Activated CD8-positive, alpha-beta memory T cell treated with anti-CD3 and anti-CD28 coated beads, Interleukin-2, amount 50 U/mL, for 1 hour (primary cell): ENCODE results near the gene CD200.

Experiments used
- DNase-seq: peaks from one replicate; pipeline ENCODE4 v3.0.0-alpha.2; 2020; ENCODE audit errors: extremely low read depth

CD200 gene

DNA sequence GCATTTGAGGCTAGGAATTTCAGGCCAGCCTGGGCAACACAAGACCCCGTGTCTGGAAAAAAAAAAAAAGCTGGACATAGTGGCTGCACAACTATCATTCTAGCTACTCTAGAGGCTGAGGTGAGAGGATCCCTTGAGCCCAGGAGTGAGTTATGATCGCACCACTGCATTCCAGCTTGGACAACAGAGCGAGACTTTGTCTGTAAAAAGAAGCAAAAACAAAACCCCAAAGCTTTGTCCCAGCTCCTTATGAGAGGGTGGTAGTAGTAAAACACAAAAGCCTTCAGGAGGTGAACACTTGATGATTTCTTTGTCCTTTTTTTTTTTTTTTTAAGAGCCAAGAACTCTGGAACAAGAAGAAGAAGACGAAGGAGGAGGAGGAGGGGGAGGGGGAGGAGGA lies 1.1 kb upstream of the CD200 start:
- no peak for DNase-seq

DNA sequence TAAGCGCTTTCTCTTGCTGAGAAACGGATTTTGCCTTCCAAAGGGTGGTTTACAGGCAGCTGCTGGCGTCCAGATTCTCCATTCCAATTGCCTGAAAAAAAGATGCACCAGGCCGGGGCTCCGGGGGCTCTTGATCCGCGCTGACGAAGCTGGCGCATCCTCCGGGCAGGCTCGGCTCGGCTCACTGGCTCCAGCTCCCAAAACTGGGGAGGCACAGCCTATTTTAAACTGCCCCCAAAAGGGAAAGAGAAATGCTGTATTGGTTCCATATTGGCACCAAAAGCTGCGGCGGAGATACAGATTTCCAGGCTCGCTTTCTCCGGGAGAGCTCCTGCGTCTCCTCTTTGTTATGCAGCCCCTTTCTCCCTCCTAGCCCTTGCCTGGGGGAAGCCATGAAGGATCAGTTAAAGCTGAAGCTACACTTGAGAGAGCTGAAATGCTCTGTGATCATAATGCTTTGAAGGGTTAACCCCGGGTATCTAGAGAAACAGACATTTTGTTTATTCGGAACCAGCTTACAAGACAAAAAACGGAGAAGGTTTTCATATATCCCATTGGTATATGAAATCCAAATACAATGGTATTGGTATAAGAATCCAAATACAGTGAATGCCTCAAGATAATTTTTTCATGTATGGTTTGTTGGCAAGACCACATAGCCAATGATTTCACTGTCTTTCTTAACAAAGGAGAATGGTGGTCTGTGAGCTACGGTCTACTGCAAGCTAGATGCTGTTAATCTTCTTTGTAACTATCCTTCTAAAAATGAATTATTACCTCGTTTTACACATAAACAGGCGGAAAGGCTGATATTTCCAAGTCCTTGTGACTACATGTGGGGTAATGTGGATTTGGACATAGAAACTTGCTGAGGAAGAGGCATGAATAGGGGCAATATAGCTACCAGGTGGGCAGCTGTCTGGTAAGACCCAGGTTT lies 693 bp downstream of the CD200 start:
- DNase-seq = no peak

- DNase-seq = no peak
Measured at GRCh38 chr3:112334691-112335433, 1.9 kb downstream of the CD200 start.

GRCh38 chr3:112335434-112335781 lies 2.5 kb downstream of the CD200 start:
- no peak for DNase-seq

DNA sequence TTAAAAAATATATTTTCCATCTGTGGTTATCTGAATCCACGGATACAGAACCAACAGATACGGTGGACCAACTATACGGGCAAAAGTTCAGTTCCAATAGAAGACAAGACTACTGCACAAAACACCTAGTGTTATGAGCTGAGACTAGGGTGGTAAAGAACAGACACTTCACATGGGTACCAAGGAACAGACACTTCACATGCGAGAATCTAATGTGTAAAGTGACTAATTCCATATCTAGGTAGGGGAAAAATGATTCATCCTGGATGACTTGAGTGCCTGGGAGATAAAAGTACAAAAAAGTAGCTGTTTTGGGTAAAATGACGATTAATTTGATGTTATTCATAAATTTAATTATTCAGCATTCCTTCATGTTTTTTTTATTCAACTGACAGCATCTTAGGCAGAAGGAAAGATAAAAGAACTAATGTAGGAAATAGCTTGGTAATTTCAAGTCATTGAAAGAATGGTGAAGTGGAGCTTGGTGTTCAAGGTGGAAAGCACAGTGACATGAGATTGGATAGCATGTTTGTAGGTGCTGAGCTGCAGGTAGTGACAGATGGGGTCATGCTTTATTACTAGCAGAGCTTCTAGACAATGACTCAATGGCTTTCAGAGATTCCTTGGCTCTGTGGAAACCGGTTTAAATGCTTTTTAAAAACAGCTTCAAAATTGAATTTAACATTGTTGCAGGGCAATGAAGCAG lies 5.2 kb downstream of the CD200 start:
- DNase-seq = no peak

DNA sequence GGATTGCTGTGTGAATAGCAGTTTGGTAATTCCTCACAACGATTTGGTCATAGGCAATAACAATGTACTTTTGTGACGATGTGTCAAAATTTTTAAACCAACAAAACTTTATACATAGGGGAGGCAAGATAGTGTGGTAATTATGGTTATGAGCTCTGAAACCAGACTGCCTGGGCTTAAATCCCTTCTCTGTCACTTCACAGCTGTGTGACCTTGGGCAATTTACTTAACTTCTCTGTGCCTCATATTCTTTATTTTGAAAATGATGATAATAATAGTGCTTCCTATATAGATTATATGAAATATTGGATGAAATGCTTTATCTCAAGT lies 5.7 kb downstream of the CD200 start:
- no peak for DNase-seq

- DNase-seq = no peak
Measured at GRCh38 chr3:112339134-112339533, 6.2 kb downstream of the CD200 start.

GRCh38 chr3:112339609-112340008 lies 6.7 kb downstream of the CD200 start:
- DNase-seq = no peak

DNA sequence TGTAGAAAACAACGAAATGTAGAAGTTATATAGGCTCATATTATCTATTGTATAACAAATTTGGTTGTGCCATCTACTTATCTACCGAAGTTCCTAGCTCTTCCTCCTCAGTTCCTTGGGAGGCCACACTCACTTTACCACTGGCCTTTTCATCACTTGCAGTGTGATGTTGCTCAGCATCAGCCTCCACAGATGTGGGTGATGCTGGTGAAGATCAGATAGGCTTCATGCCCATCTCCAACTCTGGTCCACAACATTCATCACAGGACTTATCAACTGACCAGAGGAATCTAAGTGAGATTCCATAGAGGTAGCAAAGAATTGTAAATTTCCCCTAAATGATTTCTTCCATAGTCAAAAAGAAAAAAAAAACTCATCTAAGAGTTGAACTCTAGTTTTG lies 8.4 kb downstream of the CD200 start:
- no peak for DNase-seq

DNA sequence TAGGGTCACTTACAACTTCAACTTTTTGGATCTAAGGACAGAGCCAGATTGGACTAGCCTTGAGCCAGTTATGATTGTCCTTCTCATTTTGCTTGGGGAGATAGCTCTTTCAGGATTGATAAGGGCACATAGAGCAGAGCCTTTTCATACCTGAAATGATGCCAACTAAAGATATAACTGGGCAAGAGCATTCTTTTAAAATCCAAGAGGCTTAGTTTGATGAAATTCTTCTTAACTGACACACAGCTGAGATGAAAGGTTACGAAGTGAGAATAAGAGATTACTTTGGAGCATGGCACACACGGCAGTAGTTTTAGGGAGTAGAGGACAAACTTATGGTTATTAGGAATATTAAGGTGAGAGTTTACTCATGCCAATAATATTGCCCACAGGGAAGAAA lies 12.7 kb downstream of the CD200 start:
- no peak for DNase-seq

DNA sequence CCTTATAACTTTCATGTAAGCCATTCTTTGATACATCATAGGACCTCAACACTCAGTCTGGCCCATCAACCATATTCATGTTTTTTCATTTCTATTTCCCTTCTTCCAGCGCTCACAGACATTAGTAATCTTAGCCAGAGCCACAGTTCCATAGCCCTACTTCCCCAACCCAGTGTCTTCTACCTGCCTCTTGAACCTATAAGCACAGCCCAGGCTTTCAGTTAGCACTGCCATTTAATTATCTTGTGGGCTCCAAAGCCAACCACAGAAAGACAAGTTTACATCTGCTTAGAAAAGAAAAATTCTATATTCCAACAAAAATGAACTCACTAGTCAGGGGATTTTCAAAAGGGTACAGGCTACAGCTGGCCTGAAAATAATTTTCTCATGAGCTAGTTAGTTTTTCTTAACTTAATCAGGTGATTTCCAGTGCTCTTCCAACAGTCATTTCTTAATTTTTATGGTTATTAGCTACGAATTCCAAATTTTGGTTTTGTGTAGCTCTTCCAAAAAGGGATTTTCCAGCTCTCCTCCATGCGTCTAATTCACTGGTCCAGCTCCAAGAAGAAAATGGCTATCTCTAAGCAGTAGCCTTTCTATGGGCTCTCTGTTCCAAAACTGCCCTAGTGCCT lies 13.7 kb downstream of the CD200 start:
- no peak for DNase-seq

- no peak for DNase-seq
Measured at GRCh38 chr3:112348943-112349342, 16.0 kb downstream of the CD200 start.

- no peak for DNase-seq
Measured at GRCh38 chr3:112349557-112349956, 16.6 kb downstream of the CD200 start.

DNA sequence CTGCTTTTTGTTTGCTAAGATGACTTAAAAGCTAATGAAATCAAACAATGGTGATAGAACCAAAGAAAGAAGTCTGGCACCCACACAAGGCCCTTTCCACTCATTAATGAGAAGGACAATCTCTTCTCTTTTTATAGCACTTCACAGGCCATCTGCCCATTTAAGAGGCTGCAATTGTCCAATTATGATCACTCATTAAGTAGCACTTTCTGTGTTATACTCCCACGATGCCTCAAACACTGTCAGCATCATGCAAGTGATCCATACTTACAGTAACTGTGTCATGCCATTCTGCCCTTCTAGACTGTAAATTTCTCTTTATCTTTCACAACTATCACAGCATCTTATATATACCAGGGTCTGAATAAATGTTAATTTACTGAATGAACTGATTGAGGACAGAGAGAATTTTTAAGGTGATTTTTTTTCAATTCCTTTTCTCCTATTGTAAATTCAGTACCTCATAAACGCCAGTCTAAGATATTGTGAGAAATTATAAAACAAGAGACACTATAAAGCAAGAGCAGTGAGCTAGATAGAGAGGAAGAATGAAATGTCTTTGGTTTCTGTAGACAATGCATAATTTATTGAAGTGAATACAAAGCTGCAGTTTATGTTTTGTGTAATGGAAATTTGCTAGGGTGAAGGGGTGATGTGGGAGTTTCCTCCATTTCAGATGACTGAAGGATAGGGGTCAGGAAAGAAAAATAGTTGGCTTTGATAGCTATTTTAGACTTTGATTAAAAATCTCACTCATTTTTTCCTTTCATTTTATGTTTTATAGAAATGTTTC lies 17.3 kb downstream of the CD200 start:
- no peak for DNase-seq

GRCh38 chr3:112351036-112351435 lies 18.1 kb downstream of the CD200 start:
- DNase-seq = no peak

DNA sequence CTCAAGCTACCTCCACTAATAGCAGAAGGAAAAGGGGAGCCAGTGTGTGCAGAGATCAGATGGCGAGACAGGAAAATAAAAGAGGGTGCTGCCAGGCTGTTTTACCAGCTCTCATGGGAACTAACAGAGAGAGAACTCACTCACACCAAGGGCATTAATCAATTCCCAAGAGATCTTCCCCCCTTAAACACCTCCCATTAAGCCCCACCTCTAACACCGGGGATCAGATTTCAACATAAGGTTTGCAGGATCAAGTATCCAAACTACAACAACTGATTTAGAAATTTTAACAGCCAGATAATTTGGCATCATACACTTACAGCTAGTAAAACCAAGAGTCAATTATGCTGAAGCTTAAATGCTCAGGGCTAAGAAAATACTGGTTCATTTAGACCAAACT lies 18.9 kb downstream of the CD200 start:
- DNase-seq = no peak

- DNase-seq = no peak
Measured at GRCh38 chr3:112352720-112353119, 19.8 kb downstream of the CD200 start.

GRCh38 chr3:112353365-112353764 lies 20.4 kb downstream of the CD200 start:
- no peak for DNase-seq

DNA sequence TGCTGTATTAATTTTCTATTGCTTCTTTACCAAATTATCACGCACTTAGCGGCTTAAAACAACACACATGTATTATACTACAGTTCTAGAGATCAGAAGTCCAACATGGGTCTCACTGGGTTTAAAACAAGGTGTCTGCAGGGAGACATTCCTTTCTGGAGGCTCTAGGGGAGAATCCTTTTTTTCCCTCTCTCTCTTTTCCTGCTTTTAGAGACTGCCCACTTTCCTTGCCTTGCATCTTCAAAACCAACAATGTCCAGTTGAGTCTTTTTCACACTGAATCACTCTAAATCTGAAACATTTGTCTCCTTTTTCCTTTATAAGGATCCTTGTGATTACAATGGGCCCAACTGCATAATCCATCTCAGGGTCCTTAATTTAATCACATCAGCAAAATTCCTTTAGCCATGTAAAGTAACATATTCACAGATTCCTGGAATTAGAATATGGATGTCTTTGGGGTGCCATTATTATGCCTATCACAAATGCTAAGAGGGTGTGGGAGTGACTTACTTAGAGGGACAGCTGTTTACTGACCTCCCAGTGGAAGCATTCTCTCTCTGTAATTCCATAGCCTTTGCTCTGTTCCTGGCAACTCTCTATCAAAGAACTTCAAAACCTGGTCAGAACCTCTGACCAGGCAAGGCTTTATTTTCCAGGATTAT lies 21.8 kb downstream of the CD200 start:
- no peak for DNase-seq

GRCh38 chr3:112355307-112355687 lies 22.3 kb downstream of the CD200 start:
- no peak for DNase-seq
